ENCODE data around the gene DCAF10.
"Not testable (repeated sequence)": the region's sequence is repeated elsewhere in the genome, so short reads cannot be mapped to it uniquely, and the experiment has no call there.

The DCAF10 gene

GRCh38 chr9:37792122-37792521 is 8.5 kb upstream of the DCAF10 start:
- no peak for DNase-seq

DNA sequence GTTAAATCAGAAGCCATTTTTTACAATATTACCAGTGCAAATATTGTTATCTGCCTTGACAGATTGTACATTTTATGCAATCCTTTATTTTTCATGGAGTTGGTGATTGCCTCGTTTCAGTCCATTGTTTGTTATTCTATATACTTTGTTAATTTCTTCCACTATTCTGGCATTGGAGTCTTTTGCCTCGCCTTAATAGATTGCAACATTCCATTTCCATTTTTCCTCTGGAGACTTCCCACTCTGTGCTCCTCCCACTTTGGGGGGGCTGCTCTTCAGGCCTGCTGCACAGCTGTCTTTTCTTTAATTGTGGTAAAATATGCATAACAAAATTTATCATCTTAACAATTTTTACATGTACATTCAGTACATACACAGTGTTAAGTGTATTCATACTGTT is 4.4 kb upstream of the DCAF10 start:
- DNase-seq: no peak

GRCh38 chr9:37798677-37799076 is 1.9 kb upstream of the DCAF10 start:
- DNase-seq: no peak

DNA sequence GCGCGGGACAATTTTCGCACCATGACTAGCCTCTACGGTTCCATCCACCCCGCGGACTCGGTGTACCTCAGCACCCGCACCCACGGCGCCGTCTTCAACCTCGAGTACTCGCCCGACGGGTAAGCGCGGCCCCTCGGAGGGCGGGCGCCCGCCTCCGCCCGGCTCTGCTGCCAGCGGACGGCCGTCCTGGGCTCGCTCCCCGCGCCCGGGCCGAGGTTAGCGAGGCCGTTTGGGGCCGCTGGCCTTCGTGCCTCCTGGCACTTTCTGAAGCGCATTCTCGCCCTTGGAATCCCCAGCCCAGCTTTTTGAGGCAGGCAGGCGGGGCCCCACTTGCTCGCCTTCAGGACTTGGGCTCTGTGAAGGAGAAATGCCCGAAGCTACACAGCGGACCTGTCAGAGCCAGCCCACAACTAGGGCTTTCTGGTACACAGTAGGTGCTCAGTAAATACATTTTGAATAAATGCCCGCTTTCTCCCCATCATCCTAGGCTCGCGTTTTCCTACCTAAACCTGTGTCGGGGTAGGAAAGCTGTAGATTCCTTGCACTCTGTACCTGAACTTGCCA is 772 bp downstream of the DCAF10 start:
- no peak for DNase-seq

GRCh38 chr9:37801959-37802711 is 1.5 kb downstream of the DCAF10 start:
- DNase-seq: no peak

DNA sequence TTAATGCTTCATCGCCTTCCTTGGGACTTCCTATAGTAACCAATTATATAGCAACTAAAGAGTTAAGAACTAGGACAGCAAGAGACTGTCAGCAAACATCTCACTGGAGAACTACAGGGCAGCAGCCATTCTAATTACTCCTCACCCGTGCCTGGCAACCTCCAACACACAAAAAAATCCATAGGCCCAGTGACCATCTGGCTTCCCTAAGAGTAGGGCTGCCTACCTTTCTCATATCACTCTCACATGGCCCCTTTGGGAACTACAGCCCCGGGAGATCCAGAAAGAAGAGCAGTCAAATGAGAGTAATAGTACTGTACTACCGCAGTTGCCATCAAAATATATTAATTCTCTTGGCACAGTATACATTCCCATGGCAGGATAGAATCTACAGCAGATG is 5.7 kb downstream of the DCAF10 start:
- no peak for DNase-seq

DNA sequence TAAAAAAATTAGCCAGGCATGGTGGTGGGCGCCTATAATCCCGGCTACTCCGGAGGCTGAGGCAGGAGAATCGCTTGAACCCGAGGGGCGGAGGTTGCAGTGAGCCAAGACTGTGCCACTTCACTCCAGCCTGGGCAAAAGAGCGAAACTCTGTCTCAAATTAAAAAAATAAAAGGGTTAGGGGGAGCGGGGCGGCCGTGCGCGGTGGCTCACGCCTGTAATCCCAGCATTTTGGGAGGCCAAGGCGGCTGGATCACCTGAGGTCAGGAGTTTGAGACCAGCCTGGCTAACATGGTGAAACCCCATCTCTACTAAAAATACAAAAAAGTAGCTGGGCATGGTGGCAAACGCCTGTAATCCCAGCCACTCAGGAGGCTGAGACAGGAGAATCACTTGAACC is 9.1 kb downstream of the DCAF10 start:
- not testable (repeated sequence) for DNase-seq

GRCh38 chr9:37811906-37812476 is 11.4 kb downstream of the DCAF10 start:
- no peak for DNase-seq

GRCh38 chr9:37812773-37813379 is 12.3 kb downstream of the DCAF10 start:
- DNase-seq: no peak

- no peak for DNase-seq
These were observed 18.3 kb downstream of the DCAF10 start for GRCh38 chr9:37818849-37819248.

- DNase-seq: no peak
These were observed 19.5 kb downstream of the DCAF10 start for GRCh38 chr9:37820142-37820541.

- DNase-seq: not testable (repeated sequence)
These were observed 24.6 kb downstream of the DCAF10 start for GRCh38 chr9:37825174-37825573.

DNA sequence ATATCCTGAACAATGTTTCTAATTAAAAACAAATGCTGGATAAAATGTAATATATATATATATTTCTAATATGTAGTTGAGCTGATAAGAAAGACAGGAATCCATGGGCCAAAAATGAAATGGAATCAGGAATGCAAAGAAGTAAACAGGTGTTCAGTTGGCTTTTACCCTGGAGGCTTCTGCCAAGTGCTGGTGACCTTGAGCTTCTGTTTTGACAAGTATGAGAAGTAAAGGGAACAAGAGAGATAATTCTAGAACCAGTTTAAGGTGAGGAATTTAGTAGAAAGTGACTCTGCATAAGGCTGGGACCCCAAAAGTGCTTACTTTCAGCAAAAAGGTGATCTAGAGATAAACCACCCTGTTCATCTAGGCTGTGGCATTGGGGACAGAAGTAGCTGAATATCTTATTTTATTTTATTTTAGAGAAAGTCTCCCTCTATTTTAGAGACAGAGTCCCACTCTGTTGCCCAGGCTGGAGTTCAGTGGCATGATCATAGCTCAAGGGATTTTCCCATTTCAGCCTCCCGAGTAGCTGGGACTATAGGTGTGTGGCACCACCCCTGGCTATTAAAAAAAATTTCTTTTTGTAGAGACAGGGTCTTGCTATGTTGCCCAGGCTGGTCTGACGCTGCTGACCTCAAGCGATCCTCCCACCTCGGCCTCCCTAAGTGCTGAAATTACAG is 27.0 kb downstream of the DCAF10 start:
- no peak for DNase-seq

- no peak for DNase-seq
These were observed 35.2 kb downstream of the DCAF10 start for GRCh38 chr9:37835821-37836220.

GRCh38 chr9:37836386-37836785 is 35.8 kb downstream of the DCAF10 start:
- no peak for DNase-seq

DNA sequence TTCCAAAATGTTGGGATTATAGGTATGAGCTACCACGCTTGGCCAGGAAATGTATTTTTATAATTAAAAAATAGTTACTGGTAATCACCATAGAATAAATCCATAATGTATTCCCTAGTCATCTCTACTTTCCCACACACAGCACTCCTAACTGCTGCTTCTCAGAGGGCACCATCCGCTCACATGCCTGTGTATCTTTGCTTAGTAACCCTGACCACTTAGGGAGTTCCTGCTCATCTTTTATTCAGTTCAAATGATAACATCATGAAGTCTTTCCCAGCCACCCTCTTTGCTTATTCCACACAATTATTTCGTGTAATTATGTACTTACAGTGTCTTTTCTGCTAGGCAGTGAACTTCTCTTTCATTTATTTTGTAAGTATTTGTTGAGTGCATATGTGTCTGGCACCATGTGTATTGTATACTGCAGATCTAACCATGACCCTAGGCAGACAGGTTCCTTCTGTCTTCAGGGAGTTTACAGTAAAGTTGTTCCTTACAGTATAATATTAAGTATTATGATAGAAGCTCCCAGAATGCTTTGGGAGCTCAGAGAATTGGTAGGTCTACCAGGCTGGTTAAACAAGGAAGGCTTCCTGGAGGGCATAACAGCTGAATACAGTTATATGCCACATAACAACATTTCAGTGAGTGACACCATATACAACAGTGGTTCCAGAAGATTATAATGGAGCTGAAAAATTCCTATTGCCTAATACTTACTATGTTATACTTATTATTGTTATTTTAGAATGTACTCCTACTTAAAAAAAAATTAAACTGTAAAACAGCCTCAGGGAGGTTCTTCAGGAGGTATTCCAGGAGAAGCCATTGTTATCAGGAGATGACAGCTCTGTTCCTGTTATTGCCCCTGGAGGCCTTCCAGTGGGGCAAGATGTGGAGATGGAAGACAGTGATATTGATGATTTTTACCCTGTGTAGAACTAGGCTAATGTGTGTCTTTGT is 39.2 kb downstream of the DCAF10 start:
- no peak for DNase-seq

GRCh38 chr9:37840560-37841194 is 40.1 kb downstream of the DCAF10 start:
- DNase-seq: no peak

DNA sequence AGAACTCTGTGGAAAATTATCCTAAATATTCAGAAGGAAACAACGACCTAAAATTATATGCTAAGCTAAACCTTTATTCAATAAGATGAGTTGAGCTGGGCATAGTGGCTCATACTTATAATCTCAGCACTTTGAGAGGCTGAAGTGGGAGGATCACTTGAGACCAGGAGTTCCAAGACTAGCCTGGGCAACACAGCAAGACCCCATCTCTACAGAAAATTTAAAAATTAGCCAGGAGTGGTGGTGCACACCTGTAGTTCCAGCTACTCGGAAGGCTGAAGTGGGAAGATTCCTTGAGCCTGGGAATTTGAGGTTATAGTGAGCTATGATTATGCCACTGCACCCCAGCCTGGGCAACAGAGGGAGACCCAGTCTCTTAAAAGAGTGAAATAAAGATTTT is 51.6 kb downstream of the DCAF10 start:
- no peak for DNase-seq

- no peak for DNase-seq
These were observed 56.0 kb downstream of the DCAF10 start for GRCh38 chr9:37856551-37856950.

DNA sequence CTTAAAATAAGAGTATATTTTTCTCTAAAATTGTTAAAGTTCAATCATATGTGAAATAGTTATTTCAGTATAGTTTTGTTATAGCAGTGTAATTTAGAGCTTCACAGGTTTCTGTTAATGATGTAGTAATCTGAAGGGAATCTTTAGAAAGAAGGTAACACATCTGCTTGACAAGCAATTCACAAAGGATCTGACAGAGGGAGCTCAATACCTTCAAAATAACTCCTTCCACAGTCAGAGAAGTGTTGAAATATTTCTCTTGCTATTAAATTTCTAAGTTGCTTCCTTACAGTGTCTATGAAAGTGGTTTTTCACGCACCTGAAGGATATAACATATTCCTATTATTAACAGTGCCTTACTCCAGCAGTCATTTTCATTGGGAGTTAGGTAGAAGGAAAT is 58.4 kb downstream of the DCAF10 start:
- no peak for DNase-seq

GRCh38 chr9:37862530-37862929 is 61.9 kb downstream of the DCAF10 start:
- no peak for DNase-seq

Measured in NCI-H510A (cell line).